ENCODE measurements around the gene SCAMP3. TPM values are rescaled to one million over a fixed set of nuclear protein-coding genes. Genes with fewer than 3 reads are reported as not detected.
"Not testable (repeated sequence)": the region's sequence is repeated elsewhere in the genome, so short reads cannot be mapped to it uniquely, and the experiment has no call there.

The SCAMP3 gene
- total RNA-seq, 2 donors from 2014 or later, result 43.1 to 53.2 TPM

GRCh38 chr1:155214702-155215101 is 47.5 kb downstream of the SCAMP3 start:
- DNase-seq; intact Hi-C loops (cut with DNase I, micrococcal nuclease); ATAC-seq: not testable (repeated sequence)

GRCh38 chr1:155212051-155212440 is 50.1 kb downstream of the SCAMP3 start:
- DNase-seq; ATAC-seq; intact Hi-C loops (cut with DNase I, micrococcal nuclease): not testable (repeated sequence)

GRCh38 chr1:155211381-155212050 is 50.6 kb downstream of the SCAMP3 start:
- DNase-seq; ATAC-seq; intact Hi-C loops (cut with DNase I, micrococcal nuclease): not testable (repeated sequence)

GRCh38 chr1:155210314-155211104 is 51.7 kb downstream of the SCAMP3 start:
- ATAC-seq (no peak), DNase-seq (no peak)
- intact Hi-C loops (cut with DNase I, micrococcal nuclease), result no loop called here

- ATAC-seq, result no peak
- intact Hi-C loops (cut with DNase I, micrococcal nuclease), result no loop called here
Measured at GRCh38 chr1:155209312-155209721, 52.8 kb downstream of the SCAMP3 start.

GRCh38 chr1:155208541-155209311 is 53.4 kb downstream of the SCAMP3 start, which contains the start of gene MTX1:
Gene MTX1 (plus strand): TSS chr1:155208695. CDS start chr1:155208805, 110 bp downstream.
- intact Hi-C loops (cut with DNase I, micrococcal nuclease), result no loop called here
- ATAC-seq (peak; percentile 86), DNase-seq (peak; percentile 87 to 89)

More at GRCh38 chr1:155209312-155209721, 52.8 kb downstream of the SCAMP3 start:
- DNase-seq, result no peak

GRCh38 chr1:155207806-155208540 is 54.2 kb downstream of the SCAMP3 start, which contains the start of gene THBS3:
Gene THBS3 (minus strand): TSS chr1:155207897. CDS start chr1:155207876, 21 bp downstream.
- ATAC-seq (peak; percentile 7), DNase-seq (no peak)
- intact Hi-C loops (cut with DNase I, micrococcal nuclease), result no loop called here

GRCh38 chr1:155206891-155207805 is 55.0 kb downstream of the SCAMP3 start:
- ATAC-seq (peak; percentile 65), DNase-seq (peak; percentile 84 to 93)
- intact Hi-C loops (cut with DNase I, micrococcal nuclease), result no loop called here

Other genes starting within 250 kb of the SCAMP3 start
- 1 to 10 TPM; 1.5 to 3.6 TPM for gene DCST2, start 228.6 kb downstream of the SCAMP3 start, total RNA-seq
- gene DCST1, start 228.5 kb downstream of the SCAMP3 start, total RNA-seq, result under 1 TPM in 1 of 2 donors, not detected in 1; 0.21 TPM
- gene ADAM15, start 211.0 kb downstream of the SCAMP3 start, total RNA-seq, result 100 to 1,000 TPM in 1 of 2 donors, 10 to 100 TPM in 1; 88.9 to 160 TPM
- 10 to 100 TPM; 23.0 to 33.5 TPM for gene EFNA4, start 198.6 kb downstream of the SCAMP3 start, total RNA-seq
- gene EFNA3, start 183.5 kb downstream of the SCAMP3 start, total RNA-seq, result 10 to 100 TPM in 1 of 2 donors, 1 to 10 TPM in 1; 7.7 to 23.1 TPM
- 100 to 1,000 TPM in 1 of 2 donors, 10 to 100 TPM in 1; 63.0 to 176 TPM for gene EFNA1, start 134.5 kb downstream of the SCAMP3 start, total RNA-seq
- 100 to 1,000 TPM in 1 of 2 donors, 10 to 100 TPM in 1; 70.6 to 107 TPM for gene SLC50A1, start 126.5 kb downstream of the SCAMP3 start, total RNA-seq
- 100 to 1,000 TPM in 1 of 2 donors, 10 to 100 TPM in 1; 93.9 to 131 TPM for gene DPM3, start 121.8 kb downstream of the SCAMP3 start, total RNA-seq
- 100 to 1,000 TPM; 143 to 164 TPM for gene KRTCAP2, start 89.1 kb downstream of the SCAMP3 start, total RNA-seq
- gene TRIM46, start 88.5 kb downstream of the SCAMP3 start, total RNA-seq, result under 1 TPM; 0.28 to 0.52 TPM
- gene THBS3, start 54.5 kb downstream of the SCAMP3 start, total RNA-seq, result 10 to 100 TPM; 20.0 to 20.9 TPM
- 10 to 100 TPM; 36.3 to 46.4 TPM for gene MTX1, start 53.7 kb downstream of the SCAMP3 start, total RNA-seq
- 10 to 100 TPM; 19.9 to 21.7 TPM for gene ENTREP3, start 6.9 kb downstream of the SCAMP3 start, total RNA-seq
- gene CLK2, start 11.1 kb upstream of the SCAMP3 start, total RNA-seq, result 10 to 100 TPM; 34.3 to 41.0 TPM
- gene HCN3, start 15.1 kb upstream of the SCAMP3 start, total RNA-seq, result 10 to 100 TPM; 11.2 to 21.5 TPM
- 1 to 10 TPM; 1.0 to 1.9 TPM for gene PKLR, start 39.1 kb upstream of the SCAMP3 start, total RNA-seq
- 100 to 1,000 TPM; 192 to 375 TPM for gene FDPS, start 46.5 kb upstream of the SCAMP3 start, total RNA-seq
- 10 to 100 TPM; 73.2 to 78.8 TPM for gene RUSC1, start 58.5 kb upstream of the SCAMP3 start, total RNA-seq